Loucy (cell line): ENCODE measurements around the gene FBXO42.

Source experiments
- H2AFZ ChIP-seq: fragments of 200-600 bp; sonication (generic); 2 replicates; pipeline ENCODE4 v1.6.0; 2016; ENCODE audit warnings: antibody characterized with exemption, mild to moderate bottlenecking, low read length, moderate library complexity
- H3F3A ChIP-seq: fragments of 200-600 bp; 2 replicates; pipeline ENCODE4 v1.6.0; 2016; ENCODE audit warnings: antibody characterized with exemption, low read depth, mild to moderate bottlenecking
- H3K27me3 ChIP-seq: fragments of 200-600 bp; sonication (generic); 2 replicates; pipeline ENCODE4 v1.6.1; 2014; ENCODE audit warnings: low read length, mild to moderate bottlenecking; ENCODE audit not compliant: insufficient read depth, poor library complexity, severe bottlenecking
- H3K36me3 ChIP-seq: fragments of 200-600 bp; sonication (generic); 2 replicates; pipeline ENCODE4 v1.6.1; 2016; ENCODE audit warnings: low read length; ENCODE audit not compliant: insufficient read depth
- H3K4me1 ChIP-seq: fragments of 200-600 bp; sonication (generic); 2 replicates; pipeline ENCODE4 v1.5.1; 2014; ENCODE audit warnings: low read length, mild to moderate bottlenecking; ENCODE audit not compliant: insufficient read depth, poor library complexity, severe bottlenecking
- H3K4me2 ChIP-seq: fragments of 200-600 bp; sonication (generic); 2 replicates; pipeline ENCODE4 v1.6.0; 2014; ENCODE audit warnings: antibody characterized with exemption, low read length, low read depth, mild to moderate bottlenecking; ENCODE audit not compliant: poor library complexity, severe bottlenecking
- H3K4me3 ChIP-seq: fragments of 200-600 bp; sonication (generic); 2 replicates; pipeline ENCODE4 v1.5.1; 2014; ENCODE audit warnings: low read length, mild to moderate bottlenecking, mixed read lengths; ENCODE audit not compliant: poor library complexity, severe bottlenecking
- H3K79me2 ChIP-seq: fragments of 200-600 bp; sonication (generic); 2 replicates; pipeline ENCODE4 v1.6.1; 2014; ENCODE audit warnings: low read length; ENCODE audit not compliant: insufficient read depth
- H3K9ac ChIP-seq: fragments of 200-600 bp; sonication (generic); 2 replicates; pipeline ENCODE4 v1.6.0; 2014; ENCODE audit warnings: mild to moderate bottlenecking, low read depth, low read length, moderate library complexity; ENCODE audit not compliant: poor library complexity, severe bottlenecking
- H3K9me2 ChIP-seq: fragments of 200-600 bp; sonication (generic); replicated peaks from 2 replicates; pipeline ENCODE4 v1.6.1; 2016; ENCODE audit warnings: low read depth, low read length, mixed read lengths
- H3K9me3 ChIP-seq: fragments of 200-600 bp; sonication (generic); 2 replicates; pipeline ENCODE4 v1.6.1; 2014; ENCODE audit warnings: mild to moderate bottlenecking, antibody characterized with exemption, low read length, low read depth; ENCODE audit not compliant: insufficient read depth
- H4K20me1 ChIP-seq: fragments of 200-600 bp; sonication (generic); 2 replicates; pipeline ENCODE4 v1.6.0; 2014; ENCODE audit warnings: antibody characterized with exemption, low read length, mild to moderate bottlenecking; ENCODE audit not compliant: insufficient read depth, poor library complexity, severe bottlenecking
- EZH2phosphoT487 ChIP-seq: fragments of 200-600 bp; IDR thresholded peaks from 2 replicates; pipeline ENCODE4 v1.6.1; 2018; ENCODE audit warnings: antibody characterized with exemption, mild to moderate bottlenecking, moderate library complexity, borderline replicate concordance
- TF ChIP-seq, protein P1 (sequence below): fragments of 200-600 bp; sonication (generic); conservative IDR thresholded peaks from 2 replicates; pipeline ENCODE4 v1.5.1; 2014; ENCODE audit warnings: mild to moderate bottlenecking, antibody characterized with exemption, low read length

FBXO42 gene

DNA sequence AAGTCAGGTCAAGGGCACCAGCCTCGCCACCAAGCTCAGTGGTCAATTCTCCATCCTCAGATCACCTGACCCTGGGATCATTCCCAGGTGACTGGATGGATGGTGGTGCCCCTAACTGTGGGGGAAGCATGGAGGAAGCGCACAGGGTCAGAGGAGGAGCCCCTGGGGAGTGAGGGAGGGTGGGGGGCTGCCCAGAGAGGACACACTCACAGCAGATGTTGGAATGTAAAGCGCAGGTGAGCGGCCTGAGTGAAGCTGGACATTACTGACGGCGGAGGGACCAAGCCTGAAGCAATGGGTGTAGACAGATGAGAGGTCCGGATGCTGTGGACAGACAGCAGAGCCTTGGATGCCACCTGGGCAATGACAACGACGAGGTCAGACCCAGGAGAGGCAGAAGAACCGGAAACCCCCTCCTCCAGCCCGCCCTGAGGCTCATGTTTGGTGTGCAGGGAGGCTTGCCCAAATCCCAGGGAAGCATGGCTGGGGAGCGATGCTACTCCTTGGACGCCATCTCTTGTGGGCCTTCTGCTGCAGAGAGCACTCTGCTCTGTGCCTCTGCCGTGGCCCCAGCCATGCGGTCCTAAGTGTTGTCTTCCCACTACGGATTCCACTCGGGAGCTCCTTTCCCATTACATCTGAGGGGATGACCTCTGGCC is 109.6 kb downstream of the FBXO42 start:
- Histone ChIP-seq H3K79me2 (no peaks in the 10 kb centered on the region), H3K9ac (no peak overlapping the region), H3K4me1 (peaks cover 3% of the 10 kb centered on the region), H3K4me3 (no peak overlapping the region), H3K9me2 (no peaks in the 10 kb centered on the region), H3K9me3 (no peaks in the 10 kb centered on the region), H3K36me3 (peaks cover 18% of the 10 kb centered on the region; the same call in 1 of the 2 replicates), H2AFZ (no peak overlapping the region), H3K4me2 (no peak overlapping the region), H4K20me1 (no peaks in the 10 kb centered on the region), H3K27me3 (no peaks in the 10 kb centered on the region), H3F3A (no peaks in the 10 kb centered on the region)
- no peak for TF ChIP-seq EZH2phosphoT487
- TF ChIP-seq, protein P1, sequence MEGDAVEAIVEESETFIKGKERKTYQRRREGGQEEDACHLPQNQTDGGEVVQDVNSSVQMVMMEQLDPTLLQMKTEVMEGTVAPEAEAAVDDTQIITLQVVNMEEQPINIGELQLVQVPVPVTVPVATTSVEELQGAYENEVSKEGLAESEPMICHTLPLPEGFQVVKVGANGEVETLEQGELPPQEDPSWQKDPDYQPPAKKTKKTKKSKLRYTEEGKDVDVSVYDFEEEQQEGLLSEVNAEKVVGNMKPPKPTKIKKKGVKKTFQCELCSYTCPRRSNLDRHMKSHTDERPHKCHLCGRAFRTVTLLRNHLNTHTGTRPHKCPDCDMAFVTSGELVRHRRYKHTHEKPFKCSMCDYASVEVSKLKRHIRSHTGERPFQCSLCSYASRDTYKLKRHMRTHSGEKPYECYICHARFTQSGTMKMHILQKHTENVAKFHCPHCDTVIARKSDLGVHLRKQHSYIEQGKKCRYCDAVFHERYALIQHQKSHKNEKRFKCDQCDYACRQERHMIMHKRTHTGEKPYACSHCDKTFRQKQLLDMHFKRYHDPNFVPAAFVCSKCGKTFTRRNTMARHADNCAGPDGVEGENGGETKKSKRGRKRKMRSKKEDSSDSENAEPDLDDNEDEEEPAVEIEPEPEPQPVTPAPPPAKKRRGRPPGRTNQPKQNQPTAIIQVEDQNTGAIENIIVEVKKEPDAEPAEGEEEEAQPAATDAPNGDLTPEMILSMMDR, result no peak

DNA sequence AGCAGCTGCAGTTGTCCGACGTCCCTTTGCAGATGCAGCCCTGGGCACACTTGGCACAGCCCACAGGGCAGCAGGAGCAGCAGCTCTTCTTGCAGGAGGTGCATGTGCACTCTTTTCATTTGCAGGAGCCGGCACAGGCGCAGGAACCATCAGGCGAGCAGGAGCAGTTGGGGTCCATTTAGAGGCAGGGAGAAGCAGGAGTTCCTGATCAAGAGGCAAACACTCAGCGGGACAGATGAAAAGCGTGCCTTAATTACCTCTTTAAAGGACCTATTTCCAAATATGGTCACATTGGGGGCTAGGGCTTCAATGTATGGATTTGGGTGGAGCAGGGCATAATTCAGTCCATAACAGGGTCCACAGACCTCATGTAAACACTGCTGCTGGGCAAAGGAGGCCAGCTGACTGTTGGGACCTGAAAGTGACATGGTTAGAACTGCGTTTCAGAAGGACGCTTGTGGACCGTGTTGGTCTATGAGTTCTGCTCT is 111.0 kb downstream of the FBXO42 start:
- Histone ChIP-seq H3K9me3 (no peaks in the 10 kb centered on the region), H3K36me3 (peaks cover 6% of the 10 kb centered on the region; the same call in 1 of the 2 replicates), H2AFZ (no peak overlapping the region), H3F3A (no peaks in the 10 kb centered on the region), H3K4me1 (peaks cover 9% of the 10 kb centered on the region), H3K4me3 (no peak overlapping the region), H3K4me2 (no peak overlapping the region), H3K79me2 (no peaks in the 10 kb centered on the region), H3K27me3 (no peaks in the 10 kb centered on the region), H3K9ac (no peak overlapping the region), H4K20me1 (no peaks in the 10 kb centered on the region), H3K9me2 (no peaks in the 10 kb centered on the region)
- TF ChIP-seq EZH2phosphoT487, result no peak
- TF ChIP-seq, protein P1, result no peak

DNA sequence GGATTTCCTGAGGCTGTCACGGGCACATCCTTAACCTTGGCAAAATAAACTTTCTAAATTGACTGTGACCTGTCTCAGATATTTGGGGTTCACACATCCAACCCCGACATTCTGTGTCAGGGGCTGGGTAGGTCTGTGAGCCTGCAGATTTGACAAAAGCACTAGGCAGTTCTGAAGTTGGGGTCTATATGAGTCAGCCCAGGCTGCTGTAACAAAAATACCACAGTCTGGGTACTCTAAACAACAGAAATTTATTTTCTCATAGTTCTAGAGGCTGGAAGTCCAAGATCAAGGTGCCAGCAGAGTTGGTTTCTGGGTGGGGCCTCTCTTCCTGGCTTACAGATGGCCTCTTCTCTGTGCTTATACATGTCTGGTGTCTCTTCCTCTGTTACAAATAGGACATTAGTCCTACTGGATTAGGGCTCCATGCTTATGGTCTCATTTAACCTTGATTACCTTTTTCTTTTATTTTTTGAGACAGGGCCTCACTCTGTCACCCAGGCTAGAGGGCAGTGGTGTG is 112.2 kb downstream of the FBXO42 start:
- Histone ChIP-seq H3F3A (no peaks in the 10 kb centered on the region; the same call in 1 of the 2 replicates), H2AFZ (no peak overlapping the region), H3K4me1 (peaks cover 9% of the 10 kb centered on the region)

More for the DNA sequence above, 112.2 kb downstream of the FBXO42 start:
- Histone ChIP-seq H3K4me3 (no peak overlapping the region), H3K79me2 (no peaks in the 10 kb centered on the region), H4K20me1 (no peaks in the 10 kb centered on the region), H3K36me3 (no peaks in the 10 kb centered on the region), H3K27me3 (no peaks in the 10 kb centered on the region), H3K9me2 (no peaks in the 10 kb centered on the region), H3K4me2 (no peak overlapping the region), H3K9me3 (no peaks in the 10 kb centered on the region), H3K9ac (no peak overlapping the region)
- TF ChIP-seq, protein P1, result no peak
- no peak for TF ChIP-seq EZH2phosphoT487
